Activated CD4-positive, alpha-beta T cell treated with anti-CD3 and anti-CD28 coated beads, Interleukin-2, amount 50 U/mL, for 4 hours (primary cell): ENCODE results near the gene ADAMTS13.

Source experiments
- DNase-seq, 2 experiments: peaks; one replicate each; pipeline ENCODE4 v3.0.0-alpha.2; 2020

Gene ADAMTS13

DNA sequence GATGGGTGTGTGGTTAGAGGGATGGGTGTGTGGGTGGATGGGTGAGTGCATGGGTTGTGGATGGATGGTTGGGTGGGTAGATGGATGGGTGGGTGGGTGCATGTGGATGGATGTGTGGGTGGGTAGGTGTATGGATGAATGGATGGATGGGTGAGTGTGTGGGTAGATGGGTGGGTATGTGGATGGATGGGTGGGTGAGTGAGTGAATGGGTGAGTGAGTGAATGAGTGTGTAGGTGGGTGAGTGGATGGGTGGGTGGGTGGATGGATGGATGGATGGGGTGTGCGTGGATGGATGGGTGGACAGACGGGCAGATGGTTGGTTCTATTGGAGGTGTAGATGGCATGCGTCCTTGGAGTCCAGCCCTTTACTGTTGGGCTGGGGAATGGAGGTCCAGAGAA lies 28.8 kb upstream of the ADAMTS13 start:
- no peak for DNase-seq

DNA sequence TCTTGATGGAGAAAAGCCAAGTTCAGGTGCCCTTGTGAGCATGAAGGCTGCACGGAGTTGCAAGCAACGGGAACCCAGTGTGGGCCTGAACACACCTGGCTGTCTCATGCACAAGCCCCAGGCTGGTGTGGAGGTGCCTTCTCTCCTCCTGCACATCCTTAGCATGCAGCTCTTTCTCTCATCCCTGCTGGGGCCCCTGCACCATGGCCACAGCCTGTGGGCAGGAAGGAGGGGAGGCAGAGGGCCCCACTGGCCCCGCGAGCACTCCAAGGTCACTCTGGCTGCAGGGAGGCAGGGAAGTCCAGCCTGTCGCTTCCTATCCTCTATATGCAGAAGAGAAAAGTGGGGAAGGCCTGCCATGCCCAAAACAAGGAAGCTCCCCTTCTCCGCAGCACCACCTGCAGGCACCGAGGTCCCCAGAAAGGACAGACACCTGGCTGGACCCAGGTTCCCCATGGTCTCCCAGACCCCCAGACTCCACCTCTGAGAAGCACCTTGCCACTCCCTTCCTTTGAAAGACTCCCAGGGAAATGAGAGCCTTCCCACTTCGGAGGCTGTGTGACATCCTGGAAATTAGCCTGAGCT lies 27.4 kb upstream of the ADAMTS13 start:
- no peak for DNase-seq

DNA sequence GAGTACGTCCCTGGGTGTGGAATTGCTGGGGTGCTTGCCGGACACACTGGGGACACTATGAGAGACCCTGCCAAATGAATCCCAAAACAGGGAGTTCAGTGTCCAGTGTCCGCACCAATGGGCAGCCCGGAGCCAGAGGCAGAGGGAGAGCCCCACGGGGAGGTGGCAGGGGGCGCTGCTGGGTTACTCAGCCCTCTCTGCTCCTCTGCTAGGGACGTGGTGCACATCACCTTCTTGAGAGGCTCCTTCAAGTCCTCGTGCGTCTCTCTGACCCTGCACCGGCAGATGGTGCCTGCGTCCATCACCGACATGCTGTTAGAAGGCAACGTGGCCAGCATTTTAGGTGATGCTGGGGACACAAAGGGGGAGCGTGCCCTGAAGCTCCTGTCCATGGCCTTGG lies 25.2 kb upstream of the ADAMTS13 start:
- DNase-seq, result no peak

GRCh38 chr9:133397370-133397769 lies 24.8 kb upstream of the ADAMTS13 start:
- DNase-seq, result no peak

DNA sequence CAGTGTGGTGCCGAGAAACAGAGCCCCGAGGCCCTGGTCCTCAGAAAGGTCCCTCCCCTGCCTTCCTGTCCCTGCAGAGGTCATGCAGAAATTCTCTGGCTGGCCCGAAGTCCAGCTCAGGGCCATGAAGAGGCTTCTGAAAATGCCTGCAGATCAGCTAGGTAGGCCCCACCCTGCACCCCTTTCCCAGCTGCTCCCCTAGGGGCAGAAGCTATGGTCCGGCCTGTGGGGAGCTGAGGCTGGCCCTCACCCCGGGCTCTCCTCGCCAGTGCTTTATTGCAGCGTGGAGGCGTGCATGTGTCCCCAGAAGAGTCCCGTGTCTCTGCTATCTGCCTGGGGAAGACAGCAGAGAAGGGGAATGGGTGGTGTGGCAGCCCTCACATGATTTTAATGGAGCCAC lies 24.3 kb upstream of the ADAMTS13 start:
- DNase-seq, result no peak

DNA sequence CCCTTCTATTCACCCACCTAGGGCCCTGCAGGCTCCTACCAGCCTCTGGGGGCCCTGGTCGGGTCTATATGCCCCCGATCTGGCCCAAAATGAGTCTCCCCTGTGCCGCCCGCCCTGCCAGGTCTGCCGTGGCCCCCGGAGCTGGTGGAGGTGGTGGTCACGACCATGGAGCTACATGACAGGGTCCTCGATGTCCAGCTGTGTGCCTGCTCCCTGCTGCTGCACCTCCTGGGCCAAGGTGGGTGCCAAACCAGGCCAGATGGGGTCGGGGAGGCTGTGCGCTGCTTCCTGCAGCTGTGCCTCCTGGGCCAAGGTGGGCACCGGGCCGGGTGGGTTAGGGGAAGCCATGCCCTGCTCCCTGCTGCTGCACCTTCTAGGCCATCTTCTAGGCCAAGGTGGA lies 21.9 kb upstream of the ADAMTS13 start:
- DNase-seq, result no peak

DNA sequence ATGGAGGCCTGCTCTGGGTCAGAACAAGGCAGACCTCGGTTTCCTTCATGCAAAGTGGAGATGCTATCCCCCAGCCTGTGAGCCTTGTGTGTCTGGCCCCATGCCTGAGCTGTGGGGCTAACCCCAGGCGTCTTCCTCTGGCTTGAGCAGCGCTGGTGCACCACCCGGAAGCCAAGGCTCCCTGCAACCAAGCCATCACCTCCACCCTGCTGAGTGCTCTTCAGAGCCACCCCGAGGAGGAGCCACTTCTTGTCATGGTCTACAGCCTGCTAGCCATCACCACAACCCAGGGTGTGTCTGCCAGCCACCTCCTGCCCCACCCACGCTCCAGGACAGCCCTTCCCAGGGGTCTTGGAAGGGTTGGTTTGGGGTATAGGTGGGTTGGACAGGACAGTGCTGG lies 20.6 kb upstream of the ADAMTS13 start:
- no peak for DNase-seq

DNA sequence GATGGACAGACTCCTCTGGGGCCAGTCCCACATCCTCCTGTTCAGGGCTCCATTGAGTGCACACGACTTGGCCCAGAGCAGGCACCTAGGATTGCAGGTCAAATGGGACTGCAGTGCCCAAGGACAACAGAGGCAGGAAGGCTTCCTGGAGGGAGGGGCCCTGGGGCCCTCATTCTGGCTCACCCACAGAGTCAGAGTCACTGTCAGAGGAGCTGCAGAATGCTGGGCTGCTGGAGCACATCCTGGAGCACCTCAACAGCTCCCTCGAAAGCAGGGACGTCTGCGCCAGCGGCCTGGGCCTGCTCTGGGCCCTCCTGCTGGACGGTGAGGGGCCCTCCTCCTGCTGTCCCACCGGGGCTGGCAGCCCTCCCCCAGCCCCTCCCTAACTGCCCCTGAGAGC lies 19.5 kb upstream of the ADAMTS13 start:
- no peak for DNase-seq

DNA sequence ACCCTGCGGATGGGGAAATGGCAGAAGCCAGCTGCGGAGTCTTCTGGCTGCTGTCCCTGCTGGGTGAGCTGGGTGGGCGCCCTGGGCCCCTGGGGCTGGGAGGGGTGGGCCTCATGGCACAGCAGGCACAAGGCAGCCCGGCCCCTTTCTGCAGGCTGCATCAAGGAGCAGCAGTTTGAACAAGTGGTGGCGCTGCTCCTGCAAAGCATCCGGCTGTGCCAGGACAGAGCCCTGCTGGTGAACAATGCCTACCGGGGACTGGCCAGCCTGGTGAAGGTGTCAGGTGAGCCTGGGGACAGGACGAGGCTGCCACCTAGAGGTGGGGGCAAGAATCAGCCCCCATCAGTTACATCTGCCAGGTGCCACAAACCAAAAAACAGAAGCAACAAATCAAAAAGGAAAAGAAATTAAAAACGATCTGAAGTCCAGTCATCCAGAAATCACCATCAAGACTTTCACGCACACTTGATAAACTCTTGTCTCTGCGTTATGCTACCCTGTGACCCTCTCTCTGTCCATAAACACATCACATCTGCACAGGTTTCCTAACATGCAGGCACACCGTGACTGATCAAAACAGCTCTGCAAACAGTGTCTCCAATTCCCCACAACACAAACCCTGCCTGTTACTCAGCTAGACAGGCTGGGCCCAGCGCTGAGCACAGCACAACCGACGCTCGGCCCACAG lies 18.3 kb upstream of the ADAMTS13 start:
- peak; percentile 62 to 64 for DNase-seq

GRCh38 chr9:133404454-133405002 lies 17.6 kb upstream of the ADAMTS13 start:
- DNase-seq, result no peak

- DNase-seq, result no peak
Measured at GRCh38 chr9:133405508-133406438, 16.4 kb upstream of the ADAMTS13 start.

DNA sequence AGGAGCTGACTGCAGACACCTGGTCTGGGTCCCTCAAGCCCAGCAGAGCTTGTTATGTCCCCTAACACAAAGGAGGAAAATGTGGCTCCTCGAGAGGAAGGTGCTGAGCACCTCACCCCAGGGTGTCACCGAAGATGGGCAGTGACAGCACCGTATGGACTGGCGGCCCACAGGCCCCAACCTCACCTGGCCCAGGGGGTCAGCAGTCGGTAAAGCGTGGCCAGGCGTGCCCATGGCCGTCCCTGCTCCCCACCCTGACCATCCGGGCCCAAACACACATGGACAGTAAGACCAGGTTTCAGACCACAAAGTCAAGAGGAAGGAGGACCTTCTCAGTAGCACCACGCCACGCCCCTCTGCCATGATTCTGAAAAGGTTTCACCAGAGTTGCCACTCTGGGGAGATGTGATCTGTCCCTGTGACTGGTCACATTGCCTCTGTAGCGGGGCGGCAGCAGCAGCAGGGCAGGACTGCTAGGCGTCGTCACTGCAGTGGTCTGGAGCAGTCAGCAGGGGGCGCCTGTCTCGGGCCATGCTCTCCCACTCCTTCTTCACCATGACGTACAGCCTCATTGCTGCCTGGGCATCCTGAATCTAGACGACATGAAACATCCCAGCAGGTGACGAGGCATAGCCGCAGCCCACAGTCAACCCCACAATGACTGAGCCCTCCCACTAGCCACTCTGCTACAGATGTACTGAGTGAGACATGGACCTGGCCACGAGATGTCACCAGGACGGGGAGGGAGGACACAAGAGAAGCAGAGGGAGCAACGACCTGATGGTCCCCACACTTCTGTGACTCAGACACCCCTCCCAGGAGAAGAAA lies 15.5 kb upstream of the ADAMTS13 start:
- peak; percentile 80 to 82 for DNase-seq

GRCh38 chr9:133408042-133408441 lies 14.1 kb upstream of the ADAMTS13 start:
- no peak for DNase-seq

- DNase-seq, result no peak
Measured at GRCh38 chr9:133415170-133415569, 7.0 kb upstream of the ADAMTS13 start.

GRCh38 chr9:133417541-133418461 lies 4.4 kb upstream of the ADAMTS13 start, which contains the start of gene REXO4:
TSS of gene REXO4 (minus strand) at chr9:133418010. CDS start at chr9:133417844, 166 bp downstream.
- DNase-seq, result peak; percentile 75 to 76

DNA sequence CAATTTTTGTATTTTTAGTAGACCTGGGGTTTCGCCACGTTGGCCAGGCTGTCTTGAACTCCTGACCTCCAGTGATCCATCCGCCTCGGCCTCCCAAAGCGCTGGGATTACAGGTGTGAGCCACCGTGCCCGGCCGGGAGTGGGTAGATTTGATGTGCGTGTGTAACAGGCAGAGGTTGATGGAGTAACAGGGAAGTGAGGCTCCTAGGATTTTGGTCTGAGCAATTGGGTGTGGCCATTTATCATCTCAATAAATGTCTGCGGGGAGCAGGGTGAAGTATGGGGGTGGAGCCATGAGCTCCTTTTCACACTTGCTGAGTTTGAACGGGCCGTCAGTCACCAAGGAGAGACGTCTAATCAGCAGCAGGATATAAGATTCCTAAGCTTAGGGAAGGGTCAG lies 3.2 kb upstream of the ADAMTS13 start:
- no peak for DNase-seq

- no peak for DNase-seq
Measured at GRCh38 chr9:133420392-133420827, 1.8 kb upstream of the ADAMTS13 start.

DNA sequence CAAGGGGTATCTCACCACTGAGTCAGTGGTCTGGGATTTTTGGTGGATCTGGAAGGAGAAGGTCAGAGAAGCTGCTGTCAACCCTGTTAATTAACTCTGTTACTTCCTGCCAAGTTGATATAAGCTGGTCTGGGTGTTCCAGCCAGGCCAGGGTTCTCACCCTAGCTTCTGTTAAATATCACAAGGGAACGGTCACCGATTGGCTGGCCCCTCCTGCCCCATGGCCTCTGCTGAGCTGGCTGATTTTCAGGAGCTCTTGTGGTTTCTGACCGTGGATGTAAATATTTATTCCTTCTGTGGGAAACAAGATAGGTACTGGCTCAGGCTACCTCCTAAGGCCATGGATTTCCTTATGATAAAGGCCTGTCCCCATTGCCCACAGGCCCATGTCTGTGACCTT lies 1.0 kb downstream of the ADAMTS13 start:
- DNase-seq, result no peak

DNA sequence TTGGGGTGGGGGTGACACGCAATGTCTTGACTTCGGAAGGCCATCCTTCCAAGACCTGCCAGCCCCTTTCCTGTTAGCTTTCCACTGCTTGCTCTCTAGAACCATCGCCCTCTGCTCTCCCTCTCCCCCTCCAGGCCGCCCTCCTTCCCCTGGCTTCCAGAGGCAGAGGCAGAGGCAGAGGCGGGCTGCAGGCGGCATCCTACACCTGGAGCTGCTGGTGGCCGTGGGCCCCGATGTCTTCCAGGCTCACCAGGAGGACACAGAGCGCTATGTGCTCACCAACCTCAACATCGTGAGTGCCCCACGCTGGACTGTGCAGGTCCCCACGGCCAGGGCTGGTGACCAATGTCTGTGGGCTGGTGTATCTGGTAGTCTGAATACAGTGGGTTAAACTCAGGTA lies 2.0 kb downstream of the ADAMTS13 start:
- DNase-seq, result no peak

DNA sequence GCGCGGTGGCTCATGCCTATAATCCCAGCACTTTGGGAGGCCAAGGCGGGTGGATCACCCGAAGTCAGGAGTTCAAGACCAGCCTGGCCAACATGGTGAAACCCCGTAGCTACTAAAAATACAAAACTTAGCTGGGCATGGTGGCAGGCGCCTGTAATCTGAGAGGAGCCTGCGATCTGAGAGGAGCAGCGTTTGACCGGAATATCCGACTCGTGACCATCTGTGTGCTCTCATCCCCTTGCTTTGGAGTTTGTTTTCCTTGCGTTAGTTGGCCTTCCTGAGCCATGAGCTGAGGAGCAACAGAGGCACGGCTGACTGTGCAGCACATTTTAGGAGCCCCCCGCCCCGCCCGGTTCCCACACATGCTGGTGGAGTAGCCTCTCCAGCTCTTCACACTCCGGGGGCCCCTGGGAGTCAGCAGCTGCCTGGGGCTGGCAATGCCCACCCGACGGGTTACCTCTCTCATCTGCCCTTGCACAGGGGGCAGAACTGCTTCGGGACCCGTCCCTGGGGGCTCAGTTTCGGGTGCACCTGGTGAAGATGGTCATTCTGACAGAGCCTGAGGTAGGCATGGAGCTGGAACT lies 3.0 kb downstream of the ADAMTS13 start:
- no peak for DNase-seq

GRCh38 chr9:133426011-133426410 lies 3.8 kb downstream of the ADAMTS13 start:
- no peak for DNase-seq
